Daoy (cell line): ENCODE data around the gene ENOPH1. TPM values are rescaled to one million over a fixed set of nuclear protein-coding genes. Genes with fewer than 3 reads are reported as not detected.

ENCODE experiments used
- DNase-seq: peaks from one replicate; pipeline ENCODE4 v3.0.0-alpha.2; 2015; ENCODE audit warnings: low read depth
- total RNA-seq: library from RNA; depleted of rRNA; stranded (reverse); fragments of >200 nt; shearing (Covaris generic); gene quantifications from 2 replicates; pipeline ENCODE4 v1.2.3, GENCODE V29; 2014; rRNA removed

ENOPH1 gene
- total RNA-seq, 1 experiment from 2014 or later: 29.8 TPM

DNA sequence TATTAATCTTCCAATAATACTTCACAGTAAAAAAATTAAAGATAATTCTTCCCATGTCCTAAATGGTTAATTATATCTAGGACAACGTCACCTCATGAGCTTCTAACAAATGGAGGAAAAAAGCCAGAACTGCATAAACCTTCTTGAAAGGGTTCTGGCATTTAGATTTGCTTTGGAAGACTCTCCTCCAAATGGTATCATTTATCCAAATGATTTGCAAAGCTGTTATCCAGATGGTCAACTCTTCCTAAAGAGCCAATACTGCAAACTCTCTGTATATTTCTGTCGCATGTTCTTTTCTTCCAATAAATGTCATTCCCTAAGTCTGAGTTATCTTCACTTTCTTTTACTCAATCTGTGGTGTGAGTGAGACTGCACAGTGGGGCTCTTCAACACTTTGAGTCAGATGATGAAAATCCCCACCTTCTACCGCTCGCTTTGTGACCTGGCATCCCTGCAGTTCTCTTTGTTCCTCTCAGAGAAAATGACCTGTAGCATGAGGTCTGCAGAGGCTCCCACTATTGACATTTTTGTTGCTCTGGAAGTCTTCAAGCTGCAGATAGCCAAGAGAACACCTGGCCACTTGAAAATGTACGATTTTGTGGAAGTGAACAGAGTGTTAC, 78.5 kb downstream of the ENOPH1 start:
- no peak for DNase-seq

DNA sequence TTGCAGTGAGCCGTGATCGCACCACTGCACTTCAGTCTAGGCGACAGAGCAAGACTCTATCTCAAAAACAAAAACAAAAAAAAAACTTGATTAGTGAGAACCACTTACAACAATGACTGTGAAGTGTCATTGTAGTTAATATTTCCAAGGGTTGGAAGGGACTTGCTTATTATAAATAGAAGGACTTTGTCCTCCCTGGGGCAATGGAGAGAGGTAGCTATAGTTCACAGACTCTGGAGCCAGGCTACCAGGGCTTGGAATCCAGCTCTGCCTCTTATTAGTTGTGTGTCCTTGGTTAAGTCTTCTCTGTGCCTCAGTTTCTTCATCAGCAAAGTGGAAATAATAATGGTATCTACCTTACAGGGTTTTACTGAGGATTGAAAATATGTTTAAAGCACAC, 79.8 kb downstream of the ENOPH1 start:
- no peak for DNase-seq

Other genes starting within 250 kb of the ENOPH1 start
- 38.6 and 40.2 TPM in 2 replicates for gene HNRNPD, start 56.6 kb upstream of the ENOPH1 start, total RNA-seq
- gene HNRNPDL, start 128 bp upstream of the ENOPH1 start, total RNA-seq: 206 and 252 TPM in 2 replicates
- 0.36 and 1.9 TPM in 2 replicates for gene TMEM150C, start 131.4 kb downstream of the ENOPH1 start, total RNA-seq